ENCODE results near the gene TMEM132E.

Gene TMEM132E

GRCh38 chr17:34634551-34635160 lies 55.3 kb downstream of the TMEM132E start:
- DNase-seq (ENCODE audit: low read depth in 2 of 2), result no peak

GRCh38 chr17:34635876-34636275 lies 56.5 kb downstream of the TMEM132E start:
- DNase-seq (ENCODE audit: low read depth in 2 of 2), result no peak

- no peak for DNase-seq (ENCODE audit: low read depth in 2 of 2)
Measured at GRCh38 chr17:34637041-34637547, 57.7 kb downstream of the TMEM132E start.

GRCh38 chr17:34637548-34638525 lies 58.5 kb downstream of the TMEM132E start:
- peak; percentile 59 to 65 for DNase-seq (ENCODE audit: low read depth in 2 of 2)

- DNase-seq (ENCODE audit: low read depth in 2 of 2), result no peak
Measured at GRCh38 chr17:34638526-34639260, 59.3 kb downstream of the TMEM132E start.

- DNase-seq (ENCODE audit: low read depth in 2 of 2), result no peak
Measured at GRCh38 chr17:34639706-34640425, 60.5 kb downstream of the TMEM132E start.

- DNase-seq (ENCODE audit: low read depth in 2 of 2), result no peak
Measured at GRCh38 chr17:34641368-34641767, 62.0 kb downstream of the TMEM132E start.

GRCh38 chr17:34644941-34645550 lies 65.7 kb downstream of the TMEM132E start:
- DNase-seq (ENCODE audit: low read depth in 2 of 2), result no peak

GRCh38 chr17:34645594-34645993 lies 66.2 kb downstream of the TMEM132E start:
- DNase-seq (ENCODE audit: low read depth in 2 of 2), result no peak

- no peak for DNase-seq (ENCODE audit: low read depth in 2 of 2)
Measured at GRCh38 chr17:34647511-34647910, 68.1 kb downstream of the TMEM132E start.

GRCh38 chr17:34650051-34650750 lies 70.8 kb downstream of the TMEM132E start:
- DNase-seq (ENCODE audit: low read depth in 2 of 2), result no peak

GRCh38 chr17:34651402-34651811 lies 72.0 kb downstream of the TMEM132E start:
- no peak for DNase-seq (ENCODE audit: low read depth in 2 of 2)

GRCh38 chr17:34652021-34652555 lies 72.7 kb downstream of the TMEM132E start:
- DNase-seq (ENCODE audit: low read depth in 2 of 2), result no peak

- no peak for DNase-seq (ENCODE audit: low read depth in 2 of 2)
Measured at GRCh38 chr17:34653511-34653910, 74.1 kb downstream of the TMEM132E start.

- no peak for DNase-seq (ENCODE audit: low read depth in 2 of 2)
Measured at GRCh38 chr17:34654276-34654880, 75.0 kb downstream of the TMEM132E start.

GRCh38 chr17:34654881-34655276 lies 75.5 kb downstream of the TMEM132E start:
- DNase-seq (ENCODE audit: low read depth in 2 of 2), result no peak

GRCh38 chr17:34656801-34657200 lies 77.4 kb downstream of the TMEM132E start:
- DNase-seq (ENCODE audit: low read depth in 2 of 2), result no peak

- no peak for DNase-seq (ENCODE audit: low read depth in 2 of 2)
Measured at GRCh38 chr17:34658811-34659560, 79.6 kb downstream of the TMEM132E start.

GRCh38 chr17:34663714-34664113 lies 84.3 kb downstream of the TMEM132E start:
- DNase-seq (ENCODE audit: low read depth in 2 of 2), result no peak
